Islet of Langerhans (tissue), 1 donor: ENCODE results near the gene SHISA6.

Experiments used
- FAIRE-seq: peaks from one replicate; lab custom pipeline; 2011; peaks lifted over from hg19 to GRCh38; lab: Jason Lieb, UNC

Gene SHISA6

GRCh38 chr17:11459861-11460331 is 218.9 kb downstream of the SHISA6 start:
- FAIRE-seq, result peak; percentile 93

- FAIRE-seq, result no peak
Observed at GRCh38 chr17:11461993-11462548, 221.1 kb downstream of the SHISA6 start.

GRCh38 chr17:11467639-11468038 is 226.6 kb downstream of the SHISA6 start:
- FAIRE-seq, result no peak

GRCh38 chr17:11485336-11486100 is 244.5 kb downstream of the SHISA6 start:
- no peak for FAIRE-seq

- FAIRE-seq, result no peak
Observed at GRCh38 chr17:11486101-11486867, 245.3 kb downstream of the SHISA6 start.

- FAIRE-seq, result no peak
Observed at GRCh38 chr17:11486868-11487310, 245.9 kb downstream of the SHISA6 start.

GRCh38 chr17:11487469-11487868 is 246.5 kb downstream of the SHISA6 start:
- no peak for FAIRE-seq

- no peak for FAIRE-seq
Observed at GRCh38 chr17:11488407-11488806, 247.4 kb downstream of the SHISA6 start.

GRCh38 chr17:11490171-11490755 is 249.2 kb downstream of the SHISA6 start:
- no peak for FAIRE-seq

GRCh38 chr17:11492511-11492910 is 251.5 kb downstream of the SHISA6 start:
- no peak for FAIRE-seq

GRCh38 chr17:11493936-11494335 is 252.9 kb downstream of the SHISA6 start:
- FAIRE-seq, result no peak

GRCh38 chr17:11495613-11496012 is 254.6 kb downstream of the SHISA6 start:
- no peak for FAIRE-seq

- no peak for FAIRE-seq
Observed at GRCh38 chr17:11499881-11500280, 258.9 kb downstream of the SHISA6 start.

GRCh38 chr17:11503308-11504035 is 262.5 kb downstream of the SHISA6 start:
- no peak for FAIRE-seq

GRCh38 chr17:11506635-11507034 is 265.6 kb downstream of the SHISA6 start:
- no peak for FAIRE-seq

GRCh38 chr17:11511696-11512095 is 270.7 kb downstream of the SHISA6 start:
- FAIRE-seq, result no peak

GRCh38 chr17:11514565-11514964 is 273.6 kb downstream of the SHISA6 start:
- no peak for FAIRE-seq

- FAIRE-seq, result no peak
Observed at GRCh38 chr17:11514981-11515680, 274.1 kb downstream of the SHISA6 start.

- no peak for FAIRE-seq
Observed at GRCh38 chr17:11515901-11516300, 274.9 kb downstream of the SHISA6 start.

GRCh38 chr17:11535231-11535630 is 294.2 kb downstream of the SHISA6 start:
- FAIRE-seq, result no peak

- FAIRE-seq, result no peak
Observed at GRCh38 chr17:11538366-11538765, 297.4 kb downstream of the SHISA6 start.
